Neuronal stem cell (in vitro differentiated cells): ENCODE results near the gene SLC11A2.

Experiments used
- DNase-seq: peaks from one replicate; pipeline ENCODE4 v3.0.0-alpha.2; 2013; ENCODE audit warnings: low spot score
- H2AFZ ChIP-seq: one replicate; pipeline ENCODE4 v1.6.1; 2013; ENCODE audit warnings: mild to moderate bottlenecking, low read length, inconsistent platforms
- H2AK5ac ChIP-seq: 2 replicates; pipeline ENCODE4 v1.6.1; 2013; ENCODE audit warnings: low read depth, mild to moderate bottlenecking, inconsistent platforms, low read length, moderate library complexity, mixed read lengths
- H2BK120ac ChIP-seq: 2 replicates; pipeline ENCODE4 v1.6.1; 2013; ENCODE audit warnings: low read depth, mild to moderate bottlenecking, inconsistent platforms, low read length, moderate library complexity, mixed read lengths
- H2BK12ac ChIP-seq: one replicate; pipeline ENCODE4 v1.6.1; 2013; ENCODE audit warnings: low read length, inconsistent platforms
- H2BK15ac ChIP-seq: 2 replicates; pipeline ENCODE4 v1.6.1; 2013; ENCODE audit warnings: mild to moderate bottlenecking, low read length, inconsistent platforms, mixed read lengths
- H2BK5ac ChIP-seq: one replicate; pipeline ENCODE4 v1.6.1; 2013; ENCODE audit warnings: inconsistent platforms, mild to moderate bottlenecking, low read length, moderate library complexity
- H3K14ac ChIP-seq: one replicate; pipeline ENCODE4 v1.6.1; 2013; ENCODE audit warnings: low read length, inconsistent platforms
- H3K18ac ChIP-seq: 2 replicates; pipeline ENCODE4 v1.6.1; 2013; ENCODE audit warnings: low read length, inconsistent platforms
- H3K23ac ChIP-seq: 2 replicates; pipeline ENCODE4 v1.6.1; 2013; ENCODE audit warnings: low read depth, mild to moderate bottlenecking, mixed read lengths, low read length, inconsistent platforms; ENCODE audit not compliant: poor library complexity
- H3K27ac ChIP-seq: replicated peaks from 3 replicates; pipeline ENCODE4 v1.5.1; 2013; ENCODE audit warnings: low read length, inconsistent platforms
- H3K27me3 ChIP-seq, 3 experiments: 2 replicates each; pipeline ENCODE4 v1.6.1; 2013; ENCODE audit warnings: low read length in 3 of 3, mild to moderate bottlenecking in 2 of 3, inconsistent platforms in 1 of 3, low read depth in 1 of 3, mixed read lengths in 1 of 3, moderate library complexity in 1 of 3; ENCODE audit not compliant: control insufficient read depth in 3 of 3, insufficient read depth in 3 of 3
- H3K36me3 ChIP-seq, 2 donors: replicated peaks in 1 of 2; 2 replicates each; pipeline ENCODE4 v1.6.1; 2013; ENCODE audit warnings: low read length in 2 of 2; ENCODE audit not compliant: control insufficient read depth in 2 of 2, insufficient read depth in 2 of 2
- H3K4ac ChIP-seq: 2 replicates; pipeline ENCODE4 v1.6.1; 2013; ENCODE audit warnings: inconsistent platforms, mild to moderate bottlenecking, low read length, moderate library complexity
- H3K4me1 ChIP-seq, 2 donors: 1 replicate in 1 of 2; 2 replicates in 1 of 2; pipeline ENCODE4 v1.6.1; 2013; ENCODE audit warnings: low read length in 2 of 2, low read depth in 1 of 2; ENCODE audit not compliant: control insufficient read depth in 2 of 2, insufficient read depth in 1 of 2
- H3K4me2 ChIP-seq: one replicate; pipeline ENCODE4 v1.6.1; 2013; ENCODE audit warnings: mild to moderate bottlenecking, low read length, inconsistent platforms; ENCODE audit not compliant: insufficient read depth, poor library complexity, severe bottlenecking
- H3K4me3 ChIP-seq, 2 donors: 2 replicates each; pipeline ENCODE4 v1.5.1; 2013; ENCODE audit warnings: low read length in 2 of 2, mild to moderate bottlenecking in 2 of 2, inconsistent platforms in 1 of 2, moderate library complexity in 1 of 2
- H3K79me1 ChIP-seq: one replicate; pipeline ENCODE4 v1.6.1; 2013; ENCODE audit warnings: low read depth, mild to moderate bottlenecking, inconsistent platforms, low read length, moderate library complexity
- H3K9ac ChIP-seq: one replicate; pipeline ENCODE4 v1.6.1; 2013; ENCODE audit warnings: mild to moderate bottlenecking, low read depth, low read length, inconsistent platforms; ENCODE audit not compliant: poor library complexity
- H3K9me3 ChIP-seq, 2 donors: replicated peaks in 1 of 2; 2 replicates each; pipeline versions ENCODE3 to v1.6.1; 2013; ENCODE audit warnings: low read length in 2 of 2, mild to moderate bottlenecking in 2 of 2, inconsistent platforms in 1 of 2, low read depth in 1 of 2, mixed read lengths in 1 of 2, moderate library complexity in 1 of 2; ENCODE audit not compliant: control insufficient read depth in 2 of 2, insufficient read depth in 1 of 2
- H4K8ac ChIP-seq: one replicate; pipeline ENCODE4 v1.6.1; 2013; ENCODE audit warnings: low read depth, mild to moderate bottlenecking, inconsistent platforms, low read length, moderate library complexity
- H4K91ac ChIP-seq: one replicate; pipeline ENCODE4 v1.6.1; 2013; ENCODE audit warnings: low read length, low read depth, mild to moderate bottlenecking, inconsistent platforms; ENCODE audit not compliant: poor library complexity
- WGBS, 2 donors: extraction: QIAGEN DNeasy Blood & Tissue Kit; methylation state at CpG; one replicate each; pipeline ENCODE4 v1.1.7; 2013; ENCODE audit warnings: missing lambda C conversion rate in 2 of 2, mixed read lengths in 1 of 2; ENCODE audit not compliant: insufficient read length in 2 of 2, insufficient replicate concordance in 1 of 2; ENCODE audit errors: extremely low coverage in 2 of 2; 5-methylcytosine and 5-hydroxymethylcytosine counted together

SLC11A2 gene

DNA sequence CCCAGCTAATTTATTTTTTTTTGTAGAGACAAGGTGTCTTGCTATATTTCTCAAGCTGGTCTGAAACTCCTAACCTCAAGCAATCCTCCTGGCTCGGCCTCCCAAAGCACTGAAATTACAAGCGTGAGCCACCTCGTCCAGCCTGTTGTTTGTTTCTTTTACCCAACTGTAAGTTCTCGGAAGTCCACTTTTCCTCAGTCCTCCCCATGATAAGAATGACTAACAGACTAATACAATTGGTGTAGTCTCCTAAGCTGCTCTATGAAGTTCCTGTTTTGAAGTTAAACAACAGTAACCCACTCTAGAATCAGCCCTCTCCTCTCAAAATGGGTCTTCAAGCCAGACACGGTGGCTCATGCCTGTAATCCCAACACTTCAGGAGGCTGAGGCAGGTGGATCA is 37.3 kb downstream of the SLC11A2 start:
- Histone ChIP-seq H3K14ac (no peak overlapping the region), H3K36me3 (peaks cover 17 to 79% of the 10 kb centered on the region in 2 donors)
- no CpG with 5 or more reads among the region's 5 CpGs for WGBS, 2 donors

DNA sequence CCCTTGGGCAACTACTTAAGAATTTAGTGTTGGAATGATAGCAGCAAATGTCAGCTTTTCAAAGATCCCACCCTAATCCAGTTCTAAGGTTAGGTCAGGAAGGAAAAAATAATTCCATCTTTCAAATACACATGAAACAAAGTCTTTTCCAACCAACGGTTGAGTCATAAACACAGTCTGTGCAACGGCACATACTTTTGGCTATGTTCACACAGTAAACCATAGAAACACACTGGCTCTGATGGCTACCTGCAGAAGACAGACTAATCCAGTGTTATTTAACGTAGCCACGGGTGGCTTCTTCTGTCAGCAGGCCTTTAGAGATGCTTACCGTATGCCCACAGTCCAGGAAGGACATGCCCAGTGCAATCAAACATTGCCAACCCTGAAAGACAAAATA is 38.1 kb downstream of the SLC11A2 start:
- no peak overlapping the region for H3K4ac ChIP-seq
- no peak overlapping the region for H2BK5ac ChIP-seq
- no CpG with 5 or more reads among the region's 5 CpGs for WGBS, 2 donors
- H2BK12ac ChIP-seq: no peak overlapping the region
- H4K91ac ChIP-seq: no peak overlapping the region
- no peak for DNase-seq
- peaks cover 17 to 72% of the 10 kb centered on the region in 2 donors for H3K36me3 ChIP-seq
- no peak overlapping the region for H2BK15ac ChIP-seq
- H3K4me1 ChIP-seq: no peaks in the 10 kb centered on the region
- no peak overlapping the region for H3K23ac ChIP-seq
- no peak overlapping the region for H3K9ac ChIP-seq
- no peak overlapping the region for H2AFZ ChIP-seq
- H3K4me3 ChIP-seq: no peak overlapping the region
- no peaks in the 10 kb centered on the region for H3K79me1 ChIP-seq
- no peak overlapping the region for H2BK120ac ChIP-seq
- H3K27ac ChIP-seq: no peak overlapping the region
- H3K14ac ChIP-seq: no peak overlapping the region
- no peak overlapping the region for H3K4me2 ChIP-seq
- no peaks in the 10 kb centered on the region for H3K27me3 ChIP-seq
- no peak overlapping the region for H3K18ac ChIP-seq
- no peak overlapping the region for H2AK5ac ChIP-seq
- no peak overlapping the region for H4K8ac ChIP-seq
- H3K9me3 ChIP-seq: no peaks in the 10 kb centered on the region

More for the DNA sequence above, 37.3 kb downstream of the SLC11A2 start:
- no peaks in the 10 kb centered on the region for H3K9me3 ChIP-seq
- no peaks in the 10 kb centered on the region for H3K4me1 ChIP-seq
- no peak overlapping the region for H3K4me2 ChIP-seq
- no peak overlapping the region for H4K91ac ChIP-seq
- H4K8ac ChIP-seq: no peak overlapping the region
- no peaks in the 10 kb centered on the region for H3K79me1 ChIP-seq
- no peak overlapping the region for H3K4ac ChIP-seq
- H3K4me3 ChIP-seq: no peak overlapping the region
- H2BK5ac ChIP-seq: no peak overlapping the region
- no peaks in the 10 kb centered on the region for H3K27me3 ChIP-seq
- H2BK120ac ChIP-seq: no peak overlapping the region
- no peak overlapping the region for H3K18ac ChIP-seq
- H3K9ac ChIP-seq: no peak overlapping the region
- no peak overlapping the region for H2AK5ac ChIP-seq
- no peak for DNase-seq
- no peak overlapping the region for H3K27ac ChIP-seq
- H3K23ac ChIP-seq: no peak overlapping the region
- H2BK15ac ChIP-seq: no peak overlapping the region
- H2BK12ac ChIP-seq: no peak overlapping the region
- H2AFZ ChIP-seq: no peak overlapping the region

DNA sequence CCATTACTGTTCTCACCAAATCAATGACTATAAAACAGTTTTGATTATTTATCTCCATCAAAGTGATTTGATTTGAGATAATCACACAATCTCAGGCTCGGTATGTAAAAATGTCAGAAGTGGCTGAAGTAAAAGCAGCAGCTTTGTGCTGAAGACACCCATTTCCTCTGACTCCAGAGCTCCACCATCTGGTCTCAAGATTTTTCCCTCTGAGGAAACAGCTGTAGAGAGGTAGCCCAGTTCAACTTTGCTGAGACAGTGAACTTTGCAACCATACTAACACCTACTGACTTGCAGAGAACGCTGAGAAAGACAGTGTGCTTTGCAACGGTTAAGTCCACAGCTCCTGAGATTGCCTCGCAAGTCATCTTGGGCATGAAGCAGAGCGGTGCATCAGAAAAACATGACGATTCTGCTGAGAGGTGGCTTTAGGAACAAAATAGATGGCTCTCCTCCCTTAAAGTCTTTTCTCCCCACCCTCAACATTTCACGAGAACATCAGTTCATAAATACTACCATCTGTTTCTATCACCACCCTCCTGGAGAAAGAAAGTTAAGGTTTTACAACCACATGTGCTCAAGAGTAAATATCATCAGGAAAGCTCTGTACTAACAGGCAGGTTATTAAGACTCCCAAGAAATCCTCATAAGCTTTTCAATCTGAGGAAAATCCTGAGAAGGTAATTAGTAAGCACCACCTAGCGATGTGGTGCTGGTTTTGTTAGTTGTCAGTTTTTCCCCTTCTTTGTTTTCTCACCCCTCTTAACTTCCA is 39.0 kb downstream of the SLC11A2 start:
- H4K8ac ChIP-seq: no peak overlapping the region
- no peak overlapping the region for H3K14ac ChIP-seq
- H2BK15ac ChIP-seq: no peak overlapping the region
- no peaks in the 10 kb centered on the region for H3K79me1 ChIP-seq
- no CpG with 5 or more reads among the region's 8 CpGs for WGBS, 2 donors
- H3K4me1 ChIP-seq: no peaks in the 10 kb centered on the region
- H3K36me3 ChIP-seq: peaks cover 14 to 63% of the 10 kb centered on the region in 2 donors
- no peak overlapping the region for H3K18ac ChIP-seq
- no peak overlapping the region for H3K9ac ChIP-seq
- no peaks in the 10 kb centered on the region for H3K27me3 ChIP-seq
- H2BK5ac ChIP-seq: no peak overlapping the region
- no peak overlapping the region for H2AFZ ChIP-seq
- no peak overlapping the region for H3K27ac ChIP-seq
- no peak overlapping the region for H3K4ac ChIP-seq
- no peak overlapping the region for H2BK12ac ChIP-seq
- peak; percentile 9 for DNase-seq
- H3K23ac ChIP-seq: no peak overlapping the region
- H2BK120ac ChIP-seq: no peak overlapping the region
- no peaks in the 10 kb centered on the region for H3K9me3 ChIP-seq
- H3K4me2 ChIP-seq: no peak overlapping the region
- no peak overlapping the region for H3K4me3 ChIP-seq
- no peak overlapping the region for H2AK5ac ChIP-seq
- no peak overlapping the region for H4K91ac ChIP-seq

DNA sequence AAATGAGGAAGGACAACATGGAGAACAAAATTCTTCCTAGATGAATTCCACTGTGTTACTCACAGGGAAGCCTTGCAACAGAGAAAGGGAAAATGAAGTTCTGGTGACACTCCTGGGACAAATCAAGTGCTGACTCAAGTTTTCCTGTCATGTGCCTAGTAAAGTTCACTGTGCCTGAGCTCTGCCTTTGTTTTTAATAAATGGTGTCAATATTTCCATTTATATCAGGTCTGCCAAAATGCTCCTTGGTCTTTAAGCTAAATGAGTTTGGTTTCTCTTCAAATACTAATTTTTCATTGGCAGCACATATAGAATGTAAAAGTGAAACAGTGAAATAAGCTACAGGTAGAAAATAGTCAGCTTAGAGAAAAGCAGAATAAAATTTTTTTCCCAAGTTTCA is 40.9 kb downstream of the SLC11A2 start:
- no peak overlapping the region for H3K18ac ChIP-seq
- no peak overlapping the region for H4K91ac ChIP-seq
- no peak overlapping the region for H3K4me2 ChIP-seq
- H4K8ac ChIP-seq: no peak overlapping the region
- H3K4ac ChIP-seq: no peak overlapping the region
- peaks cover 3 to 53% of the 10 kb centered on the region in 2 donors for H3K36me3 ChIP-seq
- H3K79me1 ChIP-seq: no peaks in the 10 kb centered on the region
- H3K27me3 ChIP-seq: no peaks in the 10 kb centered on the region
- H3K23ac ChIP-seq: no peak overlapping the region
- H3K27ac ChIP-seq: no peak overlapping the region
- H2BK120ac ChIP-seq: no peak overlapping the region
- no peaks in the 10 kb centered on the region for H3K9me3 ChIP-seq
- H2BK5ac ChIP-seq: no peak overlapping the region
- no peak overlapping the region for H2BK15ac ChIP-seq
- peaks cover 0 to 5% of the 10 kb centered on the region in 2 donors for H3K4me1 ChIP-seq
- H2AK5ac ChIP-seq: no peak overlapping the region
- no peak overlapping the region for H2AFZ ChIP-seq
- no peak overlapping the region for H2BK12ac ChIP-seq
- no peak for DNase-seq
- no peak overlapping the region for H3K4me3 ChIP-seq
- no peak overlapping the region for H3K14ac ChIP-seq
- no peak overlapping the region for H3K9ac ChIP-seq
